ENCODE results near the gene CTLA4.

The CTLA4 gene

DNA sequence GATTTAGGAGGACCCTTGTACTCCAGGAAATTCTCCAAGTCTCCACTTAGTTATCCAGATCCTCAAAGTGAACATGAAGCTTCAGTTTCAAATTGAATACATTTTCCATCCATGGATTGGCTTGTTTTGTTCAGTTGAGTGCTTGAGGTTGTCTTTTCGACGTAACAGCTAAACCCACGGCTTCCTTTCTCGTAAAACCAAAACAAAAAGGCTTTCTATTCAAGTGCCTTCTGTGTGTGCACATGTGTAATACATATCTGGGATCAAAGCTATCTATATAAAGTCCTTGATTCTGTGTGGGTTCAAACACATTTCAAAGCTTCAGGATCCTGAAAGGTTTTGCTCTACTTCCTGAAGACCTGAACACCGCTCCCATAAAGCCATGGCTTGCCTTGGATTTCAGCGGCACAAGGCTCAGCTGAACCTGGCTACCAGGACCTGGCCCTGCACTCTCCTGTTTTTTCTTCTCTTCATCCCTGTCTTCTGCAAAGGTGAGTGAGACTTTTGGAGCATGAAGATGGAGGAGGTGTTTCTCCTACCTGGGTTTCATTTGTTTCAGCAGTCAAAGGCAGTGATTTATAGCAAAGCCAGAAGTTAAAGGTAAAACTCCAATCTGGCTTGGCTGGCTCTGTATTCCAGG, at the start of gene CTLA4:
TSS of gene CTLA4 (plus strand) at position 211 of the 640 bp plus-strand sequence. CDS start at position 383, 172 bp downstream.
- DNase-seq: no peak

DNA sequence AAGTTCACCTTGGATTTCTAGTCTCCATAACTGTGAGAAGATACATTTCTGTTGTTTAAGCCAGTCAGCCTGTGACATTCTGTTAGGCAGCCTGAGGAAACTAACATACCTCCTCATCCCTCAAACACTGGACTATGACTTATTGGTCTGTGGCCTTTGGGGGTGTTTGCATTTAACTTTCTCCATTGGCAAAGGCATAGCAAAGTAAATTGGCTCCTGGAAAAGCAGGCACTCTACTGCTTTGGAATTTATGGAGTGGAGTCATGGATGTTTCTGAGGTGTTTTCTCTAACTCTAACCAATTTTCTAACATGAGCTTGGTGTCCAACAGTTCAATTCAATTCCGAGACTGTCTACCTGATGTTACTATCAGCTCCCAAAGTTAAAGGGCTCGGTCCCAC, 48.9 kb upstream of the CTLA4 start:
- DNase-seq: no peak

DNA sequence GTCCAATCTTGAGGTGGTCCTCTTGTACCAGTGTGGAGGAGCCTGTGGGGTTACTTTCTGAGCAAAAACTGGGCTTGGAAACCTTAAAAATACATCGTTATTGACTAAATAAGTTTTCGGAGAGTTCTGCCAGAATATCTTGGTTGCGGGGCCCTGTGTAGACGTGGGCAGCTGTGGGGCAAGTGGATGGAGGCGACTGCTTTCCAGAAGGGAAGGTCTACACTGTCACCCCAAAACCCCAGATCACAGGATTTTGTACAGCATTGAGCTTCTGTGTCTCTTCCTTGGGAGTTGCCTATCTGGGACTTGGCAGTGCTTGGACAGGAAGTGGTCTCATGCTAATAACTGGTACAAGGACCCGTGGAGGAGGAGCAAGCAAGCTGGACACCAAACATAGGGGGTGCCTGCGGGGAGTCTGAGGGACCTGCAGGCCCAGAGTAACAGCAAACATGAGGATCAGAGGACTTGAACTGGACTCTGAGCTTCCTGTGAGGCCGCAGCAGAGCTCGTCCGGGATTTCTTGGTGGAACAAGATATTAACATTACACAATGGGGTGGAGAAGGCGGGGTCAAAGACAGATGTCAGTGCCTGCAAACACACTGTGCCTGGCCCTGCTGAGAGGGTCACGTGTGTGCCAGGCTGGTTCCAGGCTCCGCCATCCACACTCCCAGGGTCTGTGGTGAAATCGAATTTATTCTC, 48.0 kb upstream of the CTLA4 start:
- no peak for DNase-seq

DNA sequence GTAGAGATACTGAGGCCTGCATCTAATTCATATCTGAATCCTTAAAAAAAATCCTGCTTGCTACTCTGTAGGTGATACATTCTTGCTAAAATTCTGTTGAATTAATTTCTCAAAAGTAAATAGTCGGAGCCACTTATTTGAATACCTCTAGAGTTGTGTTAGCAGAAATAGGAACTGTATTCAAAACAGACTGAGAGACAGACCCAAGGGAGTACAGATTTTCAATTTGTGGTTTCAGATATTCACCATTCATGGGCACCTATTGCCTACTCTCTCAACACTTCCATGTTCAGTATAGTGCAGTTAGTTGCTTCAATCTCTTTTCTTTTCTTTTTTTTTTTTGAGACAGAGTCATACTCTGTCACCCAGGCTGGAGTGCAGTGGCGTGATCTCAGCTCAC, 46.6 kb upstream of the CTLA4 start:
- no peak for DNase-seq

DNA sequence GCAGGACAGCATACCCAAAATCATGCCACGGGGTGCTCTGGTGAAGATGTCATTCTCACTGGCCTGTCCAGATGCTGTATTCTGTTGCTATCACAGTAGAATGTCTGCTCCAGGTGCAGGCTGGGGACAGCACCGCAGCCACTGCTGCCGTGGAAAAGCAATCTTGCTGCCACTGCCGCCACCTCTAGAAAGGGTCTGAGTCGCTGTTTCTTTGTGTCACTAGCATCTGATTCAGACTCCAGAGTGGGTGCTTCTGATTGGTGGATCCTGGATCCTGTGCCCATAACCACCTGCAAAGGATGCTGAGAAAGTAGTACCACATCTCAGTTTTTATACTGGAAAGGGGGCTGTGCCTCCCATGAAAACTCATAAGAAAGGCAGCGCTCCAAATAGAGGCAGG, 45.3 kb upstream of the CTLA4 start:
- DNase-seq: no peak

DNA sequence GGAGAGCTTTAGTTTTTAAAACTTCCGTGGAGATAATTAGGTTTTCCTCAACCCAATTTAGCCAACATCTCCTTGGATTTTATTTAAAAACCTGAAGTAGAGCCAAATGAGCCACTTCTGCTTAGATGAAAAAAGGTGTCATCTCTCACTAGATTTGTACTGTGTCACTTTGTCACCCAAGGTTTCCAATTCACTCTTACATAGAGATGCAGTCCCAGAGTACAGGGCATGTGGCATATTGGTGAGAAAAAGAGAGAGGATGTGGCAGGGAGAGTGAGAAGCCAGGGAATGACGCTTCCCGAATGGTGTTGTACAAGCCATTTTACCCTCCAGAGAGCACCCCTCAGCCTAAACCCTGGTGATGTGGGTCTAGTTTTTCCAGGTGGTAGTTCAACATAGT, 44.4 kb upstream of the CTLA4 start:
- DNase-seq: no peak

DNA sequence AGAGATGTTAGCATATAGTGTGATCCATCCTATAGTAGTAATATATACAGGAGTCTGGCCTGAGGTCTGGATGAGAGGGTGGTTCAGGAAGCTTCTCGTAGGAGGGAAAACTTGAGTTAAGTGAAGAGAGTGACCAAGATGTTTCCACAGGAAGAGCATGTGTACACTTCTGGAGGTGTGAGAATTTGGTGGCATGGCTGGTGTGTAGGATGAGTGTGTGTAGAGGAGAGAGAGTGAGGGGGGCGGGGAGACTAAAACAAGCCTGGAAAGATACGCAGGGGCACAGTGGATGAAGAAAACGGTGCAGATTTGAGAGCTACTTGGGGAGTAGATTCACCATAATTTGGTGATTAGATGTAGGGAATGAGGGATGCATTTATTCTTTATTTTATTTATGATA, 43.5 kb upstream of the CTLA4 start:
- DNase-seq: no peak

DNA sequence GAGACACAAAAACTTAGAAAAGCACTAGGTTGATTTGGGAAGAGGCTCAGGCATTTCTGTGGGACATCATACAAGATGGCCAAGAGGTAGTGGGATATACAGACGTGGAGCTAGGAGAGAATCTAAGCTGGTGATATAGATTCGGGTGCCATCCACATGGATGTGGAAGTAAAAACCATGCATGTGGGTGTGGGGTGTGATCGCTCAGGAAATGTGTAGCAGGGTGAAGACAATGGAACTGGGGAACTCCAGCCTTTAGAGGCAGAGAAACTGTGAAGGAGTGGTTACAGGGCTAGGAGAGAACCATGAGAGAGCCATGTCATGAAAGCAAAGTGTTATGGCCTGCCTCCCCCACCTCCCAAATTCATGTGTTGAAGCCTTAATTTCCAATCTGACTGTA, 43.0 kb upstream of the CTLA4 start:
- no peak for DNase-seq

DNA sequence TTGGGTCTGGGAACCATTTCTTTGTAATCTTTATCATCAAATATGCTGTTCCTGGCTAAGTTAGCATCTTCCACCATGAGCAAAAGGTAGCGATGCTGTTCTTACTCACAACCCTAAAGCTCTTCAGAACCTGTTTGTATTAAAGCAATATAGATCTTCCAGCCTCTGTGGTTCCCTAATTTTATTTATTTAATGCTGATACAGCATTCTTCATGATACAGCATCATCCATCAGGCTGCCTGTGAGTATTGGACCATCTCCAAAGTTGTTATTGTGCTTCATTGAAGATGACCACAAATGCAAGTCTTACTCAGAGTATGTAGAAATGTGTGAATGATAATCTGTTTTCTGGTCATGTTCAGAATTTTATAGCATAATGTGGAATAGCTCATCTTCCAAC, 40.9 kb upstream of the CTLA4 start:
- no peak for DNase-seq

DNA sequence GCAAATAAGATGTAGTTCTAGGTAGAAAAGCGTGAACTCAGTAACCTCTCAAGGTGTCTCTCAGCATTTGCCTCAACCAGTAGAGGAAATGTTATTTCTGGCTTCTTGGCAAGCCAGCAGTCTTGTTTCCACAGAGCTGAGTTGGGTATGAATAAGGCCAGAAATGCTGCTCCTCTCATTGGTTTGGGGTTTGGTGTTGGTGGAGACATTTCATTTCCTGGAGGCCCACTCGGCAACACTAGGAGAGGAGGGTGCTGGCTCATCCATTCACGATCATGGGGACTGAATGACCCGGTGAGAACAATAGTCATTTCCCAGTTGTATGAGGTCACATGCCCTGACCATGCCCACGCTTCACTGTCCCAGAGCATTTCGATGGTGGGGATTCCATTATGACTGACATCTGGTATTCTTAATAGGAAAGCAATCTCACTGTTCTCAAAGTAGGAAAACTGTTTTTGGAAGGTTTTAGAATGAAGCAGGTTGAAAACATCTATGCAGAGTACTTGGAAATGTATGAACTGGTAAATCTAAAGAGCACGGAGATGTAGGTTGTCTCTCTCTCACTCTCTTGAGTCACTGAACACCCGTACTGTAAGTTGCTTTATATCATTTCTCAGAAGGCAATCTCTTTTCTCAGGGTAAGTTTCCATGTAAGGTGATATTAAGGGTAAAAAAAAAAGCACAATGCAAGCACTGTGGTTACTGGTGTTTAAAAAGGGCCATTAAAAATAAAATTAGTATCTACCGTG, 37.1 kb upstream of the CTLA4 start:
- DNase-seq: no peak

DNA sequence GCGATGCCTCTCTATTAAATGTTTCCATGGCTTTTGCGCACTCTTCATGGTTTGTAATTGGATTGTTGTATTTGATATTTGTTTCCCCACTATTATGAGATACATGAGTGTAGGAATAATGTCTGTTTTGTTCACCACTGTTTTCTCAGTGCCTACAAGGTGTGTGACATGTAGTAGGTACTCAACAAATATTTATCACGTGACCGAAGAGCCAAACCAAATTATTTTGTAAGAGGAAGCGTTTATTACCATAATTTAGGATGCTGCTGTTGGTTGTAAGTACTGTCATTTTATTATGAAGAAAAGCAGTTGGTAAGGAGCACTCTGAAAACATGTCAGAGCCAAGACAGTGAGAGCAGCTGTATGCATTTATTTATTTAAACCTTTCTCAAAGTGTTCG, 32.2 kb upstream of the CTLA4 start:
- DNase-seq: no peak

DNA sequence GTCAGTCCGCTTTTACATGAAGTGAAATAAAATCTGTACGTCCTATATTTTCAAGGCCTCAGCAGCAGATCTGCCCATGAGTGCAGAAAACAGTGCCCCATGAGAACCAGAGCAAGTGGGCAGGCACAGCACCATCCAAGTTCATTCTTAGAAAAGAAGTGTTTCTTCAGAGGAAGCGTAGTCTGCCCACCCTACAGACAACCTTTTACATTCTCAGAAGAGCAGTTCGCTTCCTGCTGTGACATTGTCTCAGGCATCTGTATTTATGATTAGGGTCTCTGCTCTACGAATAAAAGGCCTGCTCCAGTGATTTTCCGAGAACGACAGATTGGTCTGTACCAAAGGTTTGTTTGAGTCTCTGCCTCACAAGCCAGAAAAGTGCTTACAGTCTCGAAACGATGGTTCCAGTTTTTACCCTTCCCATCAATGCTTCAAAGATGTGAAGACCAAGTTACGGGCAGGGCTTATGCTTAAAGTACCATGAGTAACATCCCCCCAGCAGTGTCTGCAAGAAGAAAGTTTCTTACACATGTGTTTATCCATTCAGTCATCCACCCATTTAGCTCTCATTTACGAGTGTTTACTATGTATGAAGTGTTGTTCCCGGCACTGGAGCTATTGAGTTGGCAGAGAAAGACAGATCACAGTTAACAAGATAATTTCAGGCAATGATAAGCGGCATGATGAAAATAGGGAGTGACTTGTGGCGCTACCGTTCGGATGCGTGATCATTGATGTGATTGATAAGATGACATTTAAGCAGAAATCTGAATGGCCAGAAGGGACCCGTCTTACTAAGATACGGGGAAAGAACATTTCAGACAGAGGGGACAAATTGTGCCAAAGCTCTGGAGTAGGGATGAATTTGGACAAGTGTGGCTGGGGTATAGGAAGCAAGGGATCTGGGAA, 31.4 kb upstream of the CTLA4 start:
- peak; percentile 70 for DNase-seq

DNA sequence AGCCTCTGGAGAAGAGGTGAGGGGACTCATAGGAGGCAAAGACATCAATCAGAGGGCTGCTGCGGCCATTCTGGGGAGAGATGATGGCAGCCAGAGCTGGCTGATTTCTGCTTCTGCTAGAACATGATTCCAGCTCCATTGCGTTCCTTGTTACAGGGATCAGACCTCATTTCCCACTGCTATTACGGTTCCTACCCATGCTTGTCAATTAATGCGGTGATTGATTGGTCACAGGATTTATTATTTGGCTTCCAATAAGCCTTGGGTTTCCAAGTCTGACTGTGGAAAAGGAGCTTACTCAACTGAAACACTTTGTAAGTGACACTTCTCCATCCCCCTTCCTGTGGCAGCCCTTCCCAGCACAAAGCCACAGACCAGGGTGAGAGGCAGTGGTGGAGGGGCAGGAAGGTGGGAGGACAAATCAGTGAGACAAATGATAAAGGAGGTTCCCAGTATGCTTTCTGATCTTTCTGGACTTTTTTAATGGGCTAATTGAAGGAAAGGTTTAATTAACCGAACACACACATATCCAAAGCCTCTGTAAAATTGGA, 26.8 kb upstream of the CTLA4 start:
- DNase-seq: no peak

DNA sequence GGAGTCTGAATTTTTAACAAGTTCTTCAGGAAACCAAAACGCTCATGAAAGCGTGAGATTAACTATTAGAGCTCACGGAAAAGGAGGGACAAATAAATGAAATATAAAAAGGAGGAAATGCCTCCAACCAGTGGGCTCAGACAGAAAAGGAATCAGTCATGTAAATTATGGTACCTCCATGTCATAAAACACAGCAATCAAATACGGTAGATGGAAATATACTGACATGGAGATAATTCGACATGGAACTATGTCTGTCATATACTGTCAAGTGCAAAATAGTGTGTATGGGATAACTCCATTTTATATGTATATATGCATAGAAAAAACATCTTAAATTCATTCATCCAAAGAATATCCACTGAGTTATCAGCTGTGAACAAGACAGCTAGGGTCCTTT, 25.9 kb upstream of the CTLA4 start:
- DNase-seq: no peak

DNA sequence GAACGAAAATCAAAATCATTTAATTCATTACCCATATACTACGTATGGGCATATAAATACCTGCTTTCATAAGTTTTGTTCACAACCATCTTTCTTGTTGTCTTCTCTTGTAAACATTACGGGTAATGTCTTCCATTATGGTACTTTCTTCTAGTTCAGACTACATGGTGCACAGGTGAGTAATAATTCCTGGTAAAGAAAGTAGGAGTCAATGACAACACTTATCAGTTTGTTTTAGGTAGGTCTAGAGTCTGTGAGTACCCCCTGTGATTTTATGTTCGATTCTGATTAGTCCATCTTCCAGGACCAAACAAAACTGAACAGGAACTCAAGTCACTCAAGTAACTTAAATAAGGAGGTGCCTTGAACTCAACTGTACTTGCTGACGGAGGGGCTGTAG, 25.2 kb upstream of the CTLA4 start:
- DNase-seq: no peak

DNA sequence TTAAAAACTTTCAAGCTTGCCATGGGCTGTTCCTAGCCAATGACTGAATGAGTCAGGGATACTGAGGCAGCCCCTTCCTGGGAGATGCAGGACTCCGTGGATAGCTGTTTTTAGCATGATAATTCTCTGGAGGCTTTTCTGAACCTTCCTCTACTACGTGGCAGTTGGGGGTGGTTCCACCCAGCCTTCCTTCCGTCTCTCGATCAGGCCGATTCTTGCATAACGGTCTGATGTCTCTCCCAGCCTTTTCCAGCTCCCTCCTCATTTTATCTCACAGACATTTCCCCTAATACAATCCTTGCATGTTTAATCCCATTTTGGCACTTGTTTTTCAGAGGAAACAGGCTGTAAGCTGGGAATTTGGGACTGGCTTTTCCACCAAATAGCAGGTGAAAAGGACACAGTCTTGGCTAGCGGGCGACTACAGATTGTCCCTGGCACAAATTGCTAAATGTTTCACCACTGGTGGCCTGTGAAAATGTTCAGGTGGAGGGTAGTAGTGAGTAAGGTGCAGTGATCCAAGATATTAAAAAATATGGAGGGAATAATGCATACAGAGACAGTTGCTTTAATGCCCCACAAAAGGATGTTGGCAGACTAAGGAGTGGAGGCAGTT, 21.0 kb upstream of the CTLA4 start:
- DNase-seq: no peak

DNA sequence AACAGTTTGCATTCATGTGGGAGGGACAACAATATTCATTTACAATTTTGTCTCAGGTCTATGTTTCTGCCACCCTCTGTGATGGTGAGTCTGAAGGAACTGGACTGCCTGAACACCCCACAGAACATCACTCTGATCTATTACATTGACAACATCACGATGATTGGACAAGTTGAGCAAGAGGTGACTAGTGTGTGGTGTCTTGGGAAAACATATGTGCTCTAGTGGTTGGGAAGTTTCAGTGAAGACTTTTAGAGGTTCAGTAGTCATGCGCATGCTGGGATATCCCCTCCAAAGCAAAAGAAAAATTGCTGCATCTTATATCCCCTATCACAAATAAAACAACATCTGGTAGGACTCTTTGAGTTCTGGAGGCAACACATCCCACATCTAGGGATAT, 18.6 kb upstream of the CTLA4 start:
- DNase-seq: no peak

DNA sequence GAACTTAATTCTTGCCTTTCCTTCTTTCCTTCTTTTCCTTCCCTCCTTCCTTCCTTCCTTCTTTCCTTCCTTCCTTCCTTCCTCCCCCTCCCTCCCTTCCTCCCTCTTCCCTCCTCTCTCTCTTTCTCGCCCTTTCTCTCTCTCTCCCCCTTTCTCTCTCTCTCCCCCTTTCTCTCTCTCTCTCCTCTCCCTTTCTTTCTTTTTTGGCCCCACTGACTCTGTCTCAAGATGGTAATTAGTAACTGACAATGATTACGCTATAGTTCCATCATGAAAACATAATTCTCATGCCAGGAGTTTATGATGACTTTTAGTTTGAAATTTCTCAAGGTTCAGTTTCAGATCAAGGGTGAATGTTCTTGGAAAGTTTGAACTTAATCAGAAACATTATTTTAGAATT, 14.8 kb upstream of the CTLA4 start:
- DNase-seq: no peak

DNA sequence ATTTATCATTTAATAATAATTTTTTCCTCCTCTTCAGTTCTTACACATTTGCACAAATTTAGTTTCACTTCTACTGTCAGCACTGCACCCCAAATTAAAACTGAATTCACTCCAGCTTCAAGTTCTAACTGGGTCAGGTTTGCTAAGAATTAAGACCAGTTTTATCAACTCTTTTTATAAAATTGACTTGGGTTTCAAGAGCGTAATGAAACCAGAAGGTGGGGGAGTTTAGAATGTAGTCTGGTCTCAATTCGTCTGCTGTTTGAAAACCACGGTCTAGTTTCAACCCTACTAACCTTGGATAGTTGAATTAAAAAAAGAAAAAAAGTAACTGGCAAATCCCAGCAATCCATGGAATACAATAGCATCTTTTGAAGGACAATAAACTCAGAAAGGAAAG, 14.3 kb upstream of the CTLA4 start:
- no peak for DNase-seq

DNA sequence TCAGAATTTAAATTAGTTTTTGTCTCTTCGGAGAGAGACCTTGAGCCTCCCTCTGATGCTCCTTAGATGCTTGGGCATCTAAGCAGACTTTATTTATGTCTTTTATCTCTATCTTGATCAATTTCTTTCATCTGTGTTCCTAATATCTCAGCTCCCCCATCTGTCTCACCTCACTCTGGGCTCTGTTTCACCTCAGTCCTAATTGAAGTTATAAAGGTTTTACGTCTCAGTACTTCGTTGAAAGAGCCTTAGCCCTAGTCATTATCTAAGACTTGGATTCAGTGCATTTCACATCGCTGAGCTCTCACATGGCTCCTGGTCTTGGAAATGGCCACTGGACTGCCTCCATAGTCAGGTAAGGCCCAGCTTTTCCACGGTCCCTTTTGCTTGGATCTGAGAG, 13.8 kb upstream of the CTLA4 start:
- DNase-seq: no peak

DNA sequence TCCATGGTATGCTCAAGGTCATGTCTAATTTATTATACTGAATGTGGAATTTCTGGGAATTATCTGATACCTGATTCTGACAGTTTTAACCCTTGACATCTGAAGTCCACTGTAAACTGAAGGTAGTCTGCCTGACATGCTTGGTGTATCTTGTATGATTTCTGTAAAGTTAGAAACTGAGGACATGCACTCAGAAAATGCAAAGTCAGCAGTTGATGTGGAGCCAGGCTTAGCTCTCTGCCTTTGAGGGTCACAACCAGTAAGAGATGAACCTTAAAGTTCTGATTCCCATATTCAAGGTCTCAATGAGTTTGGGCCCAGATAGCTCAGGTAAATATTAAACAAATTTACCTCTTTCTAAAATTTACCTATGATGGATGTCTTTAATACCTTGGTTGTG, 12.3 kb upstream of the CTLA4 start:
- DNase-seq: no peak

DNA sequence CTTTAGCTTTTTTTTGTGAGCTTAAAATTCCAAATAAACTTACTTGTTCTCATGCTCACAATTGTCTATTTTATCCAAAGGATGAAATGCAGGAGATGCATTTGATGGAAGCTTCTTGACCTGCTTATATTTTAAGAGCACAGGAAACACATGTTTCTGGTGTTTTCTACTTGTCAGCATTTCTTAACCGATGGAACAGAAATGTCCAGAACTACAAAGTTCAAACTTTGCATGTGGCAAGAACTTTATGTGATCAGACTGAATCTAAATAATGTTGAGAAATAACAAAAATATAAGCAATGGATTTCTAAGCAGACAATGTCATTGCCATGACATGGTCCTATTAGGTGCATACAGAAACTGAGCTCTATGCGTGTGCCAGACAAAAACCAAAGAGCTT, 9.9 kb upstream of the CTLA4 start:
- no peak for DNase-seq

DNA sequence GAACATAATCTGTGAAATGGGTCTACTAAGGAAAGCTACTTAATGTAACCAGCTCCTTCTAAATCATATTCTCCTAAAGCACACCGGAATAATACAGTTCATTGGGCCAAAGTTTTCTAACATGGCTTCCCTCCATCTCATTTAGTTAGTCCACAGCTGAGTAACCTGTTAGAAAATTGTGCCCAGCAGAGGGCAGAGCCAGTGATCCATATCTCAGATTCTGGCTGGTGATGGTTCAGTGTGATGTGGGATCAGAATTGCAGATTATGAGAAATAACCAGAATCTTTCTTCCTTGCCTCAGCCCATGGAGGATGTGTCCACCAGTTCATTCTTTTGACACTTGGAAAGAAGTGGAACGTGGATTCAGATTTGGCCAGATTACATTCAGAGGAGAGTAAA, 9.4 kb upstream of the CTLA4 start:
- DNase-seq: no peak
